SU-DHL-6 (cell line): ENCODE measurements around the gene APOBEC3G.

Source experiments
- H2AFZ ChIP-seq: fragments of 200-600 bp; sonication (generic); 2 replicates; pipeline ENCODE4 v1.6.1; 2014; ENCODE audit warnings: low read depth, mild to moderate bottlenecking, moderate library complexity, mixed read lengths, antibody characterized with exemption, low read length; ENCODE audit not compliant: severe bottlenecking
- H3F3A ChIP-seq: fragments of 200-600 bp; shearing (Covaris generic); 2 replicates; pipeline ENCODE4 v1.6.0; 2016; ENCODE audit warnings: antibody characterized with exemption, mild to moderate bottlenecking; ENCODE audit not compliant: insufficient read depth
- H3K27ac ChIP-seq: fragments of 200-600 bp; sonication (generic); 2 replicates; pipeline ENCODE4 v1.5.1; 2016; ENCODE audit warnings: low read depth, mild to moderate bottlenecking, low read length, moderate library complexity, mixed read lengths
- H3K27me3 ChIP-seq: fragments of 200-600 bp; sonication (generic), shearing (Covaris generic); 2 replicates; pipeline ENCODE4 v1.6.0; 2014; ENCODE audit warnings: mild to moderate bottlenecking, low read length
- H3K36me3 ChIP-seq: fragments of 200-600 bp; sonication (generic); 2 replicates; pipeline ENCODE4 v1.6.1; 2014; ENCODE audit warnings: mild to moderate bottlenecking, low read length, mixed read lengths
- H3K4me2 ChIP-seq: fragments of 300-600, 200-600 bp; shearing (Covaris generic), sonication (generic); 2 replicates; pipeline ENCODE4 v1.6.0; 2014; ENCODE audit warnings: low read length, low read depth, mild to moderate bottlenecking; ENCODE audit not compliant: poor library complexity, severe bottlenecking
- H3K4me3 ChIP-seq: fragments of 200-600 bp; sonication (generic); 2 replicates; pipeline ENCODE4 v1.5.1; 2014; ENCODE audit warnings: antibody characterized with exemption, low read length, mild to moderate bottlenecking, mixed read lengths; ENCODE audit not compliant: insufficient read depth, poor library complexity, severe bottlenecking
- H3K79me2 ChIP-seq: fragments of 200-600 bp; sonication (generic); 2 replicates; pipeline ENCODE4 v1.6.1; 2014; ENCODE audit warnings: mild to moderate bottlenecking, low read length, moderate library complexity; ENCODE audit not compliant: insufficient read depth
- H3K9ac ChIP-seq: fragments of 200-600 bp; sonication (generic); 2 replicates; pipeline ENCODE4 v1.7.0; 2014; ENCODE audit warnings: mild to moderate bottlenecking, low read length
- H3K9me2 ChIP-seq: fragments of 200-600 bp; sonication (generic); replicated peaks from 2 replicates; pipeline ENCODE4 v1.6.1; 2014; ENCODE audit warnings: low read length; ENCODE audit not compliant: insufficient read depth
- H3K9me3 ChIP-seq: fragments of 200-600 bp; sonication (generic); 2 replicates; pipeline ENCODE4 v1.6.1; 2014; ENCODE audit warnings: low read length, mixed read lengths; ENCODE audit not compliant: insufficient read depth
- H4K20me1 ChIP-seq: fragments of 200-600 bp; sonication (generic); 2 replicates; pipeline ENCODE4 v1.6.1; 2014; ENCODE audit warnings: low read depth, mild to moderate bottlenecking, antibody characterized with exemption, low read length, moderate library complexity, mixed read lengths
- CTCF ChIP-seq: fragments of 200-600 bp; sonication (generic); IDR thresholded peaks from one replicate; pipeline ENCODE4 v1.5.1; 2017; ENCODE audit warnings: antibody characterized with exemption, mild to moderate bottlenecking, low read length, moderate library complexity; ENCODE audit not compliant: insufficient read depth, poor library complexity, severe bottlenecking
- EZH2phosphoT487 ChIP-seq: fragments of 200-600 bp; sonication (generic), shearing (Covaris generic); conservative IDR thresholded peaks from 2 replicates; pipeline ENCODE4 v1.6.1; 2018; ENCODE audit warnings: mild to moderate bottlenecking, antibody characterized with exemption, low read length, moderate library complexity, mixed read lengths

The APOBEC3G gene

GRCh38 chr22:39130892-39131855, 54.1 kb downstream of the APOBEC3G start:
- TF ChIP-seq EZH2phosphoT487 (no peak), CTCF (no peak)
- H3K9me2 ChIP-seq, result no peaks in the 10 kb centered on the region
- H2AFZ ChIP-seq, result no peak overlapping the region
- H3K27ac ChIP-seq, result no peak overlapping the region
- H3K27me3 ChIP-seq, result no peaks in the 10 kb centered on the region
- no peaks in the 10 kb centered on the region for H3F3A ChIP-seq
- H3K79me2 ChIP-seq, result no peaks in the 10 kb centered on the region
- H3K4me3 ChIP-seq, result no peak overlapping the region
- H4K20me1 ChIP-seq, result no peaks in the 10 kb centered on the region
- no peak overlapping the region for H3K9ac ChIP-seq
- no peak overlapping the region for H3K4me2 ChIP-seq
- H3K36me3 ChIP-seq, result no peaks in the 10 kb centered on the region
- no peaks in the 10 kb centered on the region for H3K9me3 ChIP-seq

GRCh38 chr22:39132281-39132680, 55.2 kb downstream of the APOBEC3G start:
- H3K36me3 ChIP-seq, result no peaks in the 10 kb centered on the region
- H3K79me2 ChIP-seq, result no peaks in the 10 kb centered on the region
- TF ChIP-seq EZH2phosphoT487, result no peak
- TF ChIP-seq CTCF, result no peak
- H3K9me2 ChIP-seq, result no peaks in the 10 kb centered on the region
- no peak overlapping the region for H3K9ac ChIP-seq
- H3K9me3 ChIP-seq, result no peaks in the 10 kb centered on the region
- no peak overlapping the region for H3K4me3 ChIP-seq
- no peaks in the 10 kb centered on the region for H3F3A ChIP-seq
- H3K27me3 ChIP-seq, result no peaks in the 10 kb centered on the region
- no peak overlapping the region for H3K4me2 ChIP-seq
- no peak overlapping the region for H2AFZ ChIP-seq
- no peak overlapping the region for H3K27ac ChIP-seq
- no peaks in the 10 kb centered on the region for H4K20me1 ChIP-seq

- H3K27me3 ChIP-seq, result no peaks in the 10 kb centered on the region
- no peaks in the 10 kb centered on the region for H3K79me2 ChIP-seq
- no peak overlapping the region for H3K9ac ChIP-seq
- H3K4me3 ChIP-seq, result no peak overlapping the region
- no peaks in the 10 kb centered on the region for H3K36me3 ChIP-seq
- no peak overlapping the region for H3K27ac ChIP-seq
- H3F3A ChIP-seq, result no peaks in the 10 kb centered on the region
- TF ChIP-seq EZH2phosphoT487, result no peak
- TF ChIP-seq CTCF, result no peak
- H3K9me2 ChIP-seq, result no peaks in the 10 kb centered on the region
- no peak overlapping the region for H2AFZ ChIP-seq
- no peaks in the 10 kb centered on the region for H4K20me1 ChIP-seq
- H3K9me3 ChIP-seq, result no peaks in the 10 kb centered on the region
- H3K4me2 ChIP-seq, result no peak overlapping the region
Observed at GRCh38 chr22:39132871-39133524, 55.9 kb downstream of the APOBEC3G start.
